HS-27A (cell line): ENCODE measurements around the gene ANKRD22.
A peak's percentile ranks its signal among the peaks of the same experiment; 100 is the strongest.

Experiments
- DNase-seq: peaks from one replicate; pipeline ENCODE4 v3.0.0-alpha.2; 2012; ENCODE audit warnings: low read depth, missing footprints

Gene ANKRD22

DNA sequence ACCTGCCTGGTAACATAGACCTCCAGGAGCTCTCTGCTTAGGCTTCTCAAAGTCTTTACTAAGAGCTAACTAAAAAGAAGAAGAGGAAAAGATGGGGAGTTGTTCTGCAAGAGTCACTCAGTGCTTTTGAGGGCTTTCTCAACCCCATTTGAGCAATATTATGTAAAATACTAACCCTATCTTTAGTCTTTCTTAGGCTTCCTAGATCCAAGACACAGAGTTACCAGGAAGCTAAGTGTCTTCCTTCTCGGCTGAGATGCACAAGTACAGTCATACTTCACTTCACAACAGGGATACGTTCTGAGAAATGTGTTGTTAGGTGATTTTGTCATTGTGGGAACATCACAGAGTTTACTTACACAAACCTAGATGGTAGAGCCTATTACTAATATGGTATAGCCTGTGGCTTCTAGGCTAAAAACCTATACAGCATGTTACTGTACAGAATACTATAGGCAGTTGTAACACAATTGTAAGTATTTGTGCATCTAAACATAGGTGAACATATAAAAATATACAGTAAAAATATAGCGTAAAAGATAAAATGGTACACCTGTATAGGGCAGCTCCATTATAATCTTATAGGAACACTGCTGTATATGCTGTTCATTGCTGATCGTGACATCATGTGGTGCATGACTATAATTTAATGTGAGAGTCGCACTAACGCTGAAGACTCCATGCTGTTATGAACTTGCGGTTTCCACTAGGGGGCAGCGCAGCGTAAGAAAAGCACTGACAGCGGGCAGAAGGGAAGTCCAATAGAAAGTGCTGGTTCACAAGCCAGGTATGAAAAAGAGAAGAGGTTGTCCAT is 16.3 kb downstream of the ANKRD22 start:
- peak; percentile 42 for DNase-seq

DNA sequence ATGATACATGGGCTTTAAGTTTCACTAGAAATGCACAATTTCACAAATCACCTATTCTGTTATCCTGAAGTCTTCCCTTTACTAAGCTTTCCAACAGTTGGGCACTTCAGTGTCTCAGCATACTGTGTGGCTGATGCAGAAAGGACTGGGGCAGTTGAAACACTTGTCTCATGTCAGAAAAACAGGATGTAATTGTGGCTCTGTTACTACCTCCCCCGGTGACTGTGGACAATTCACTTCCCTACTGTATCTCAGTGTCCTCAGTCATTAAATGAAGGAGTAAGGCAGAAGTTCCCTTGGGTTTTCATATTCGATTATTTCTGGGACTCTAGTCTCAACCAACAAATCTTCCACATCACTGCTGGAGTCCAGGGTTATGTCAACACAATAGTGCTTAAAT is 17.9 kb downstream of the ANKRD22 start:
- DNase-seq: no peak

DNA sequence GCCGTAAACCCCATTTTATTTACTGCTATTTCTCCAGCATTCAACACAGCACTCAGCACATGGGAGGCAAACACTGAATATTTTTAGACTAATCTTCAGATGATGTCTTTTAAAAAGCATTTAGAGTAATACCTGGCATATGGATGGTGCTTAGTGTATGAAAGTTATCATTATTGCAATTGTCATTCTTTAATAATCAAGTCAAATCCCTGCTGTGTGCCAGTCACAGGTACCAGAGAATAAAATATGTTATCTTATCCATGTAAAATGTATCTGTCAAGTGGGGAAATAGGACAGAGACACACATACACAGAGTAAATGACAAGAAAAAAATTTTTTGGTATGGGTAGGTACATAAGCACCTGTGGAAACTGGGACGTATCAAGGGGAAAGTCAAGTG is 18.5 kb downstream of the ANKRD22 start:
- DNase-seq: no peak

DNA sequence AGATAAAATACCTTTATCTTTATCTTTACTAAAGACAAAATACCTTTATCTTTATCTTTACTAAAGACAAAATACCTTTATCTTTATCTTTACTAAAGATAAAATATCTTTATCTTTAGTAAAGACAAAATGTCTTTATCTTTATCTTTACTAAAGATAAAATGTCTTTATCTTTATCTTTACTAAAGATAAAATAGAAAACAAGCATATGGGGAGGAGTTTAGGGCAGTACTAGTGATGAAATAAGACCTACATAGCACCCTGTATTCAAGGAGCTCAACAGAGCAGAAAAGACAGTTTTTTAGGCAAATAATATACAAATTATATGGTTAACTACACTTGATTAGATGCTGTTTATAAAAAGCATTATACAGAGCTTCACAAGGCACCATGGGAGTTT is 19.3 kb downstream of the ANKRD22 start:
- DNase-seq: no peak

DNA sequence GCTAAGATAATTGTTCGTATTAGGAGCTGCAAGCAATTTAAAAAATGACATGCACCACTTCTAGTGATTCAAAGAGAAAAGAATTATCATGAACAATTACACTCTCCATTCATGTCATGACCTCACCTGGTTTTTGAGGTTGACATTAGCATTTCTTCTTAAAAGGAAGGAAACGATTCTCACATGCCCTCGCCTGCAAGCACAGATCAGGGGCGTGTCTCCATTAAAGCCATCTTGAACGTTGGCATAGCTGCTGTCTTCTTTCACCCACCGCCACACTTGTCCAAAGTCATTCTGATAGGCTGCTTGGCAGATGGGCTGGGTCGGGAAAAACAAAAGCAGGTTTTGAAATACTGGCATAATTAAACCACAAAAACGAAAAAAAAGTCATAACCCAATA is 19.9 kb downstream of the ANKRD22 start:
- no peak for DNase-seq

DNA sequence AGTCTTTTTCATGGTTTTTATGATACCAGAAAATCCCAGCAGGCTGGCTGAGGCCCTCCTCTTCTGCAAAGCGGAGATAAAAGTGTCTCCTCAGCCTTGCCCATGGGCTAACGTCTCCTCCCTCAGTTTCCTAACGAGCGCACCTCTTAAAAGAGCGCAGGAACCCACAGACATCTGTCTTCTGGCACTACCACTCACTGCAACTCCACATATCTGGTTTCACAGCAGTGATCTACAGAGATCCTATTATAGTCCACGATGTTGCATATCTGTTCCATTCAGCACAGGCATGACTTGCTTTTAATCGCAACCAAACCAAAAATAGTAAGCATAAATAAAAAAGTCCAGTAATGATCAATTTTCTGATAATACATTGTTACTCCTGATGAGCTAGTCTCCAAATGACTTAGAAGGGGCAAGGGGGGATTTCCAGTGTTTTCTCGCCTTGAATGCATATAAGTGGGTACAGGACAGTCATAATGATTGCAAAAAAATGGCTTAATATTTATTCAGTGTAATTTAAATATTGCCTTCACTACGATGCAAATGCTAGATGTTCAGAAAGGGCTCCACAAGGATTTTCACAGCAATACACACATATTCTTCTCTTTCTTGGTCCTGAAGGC is 20.9 kb downstream of the ANKRD22 start:
- no peak for DNase-seq

DNA sequence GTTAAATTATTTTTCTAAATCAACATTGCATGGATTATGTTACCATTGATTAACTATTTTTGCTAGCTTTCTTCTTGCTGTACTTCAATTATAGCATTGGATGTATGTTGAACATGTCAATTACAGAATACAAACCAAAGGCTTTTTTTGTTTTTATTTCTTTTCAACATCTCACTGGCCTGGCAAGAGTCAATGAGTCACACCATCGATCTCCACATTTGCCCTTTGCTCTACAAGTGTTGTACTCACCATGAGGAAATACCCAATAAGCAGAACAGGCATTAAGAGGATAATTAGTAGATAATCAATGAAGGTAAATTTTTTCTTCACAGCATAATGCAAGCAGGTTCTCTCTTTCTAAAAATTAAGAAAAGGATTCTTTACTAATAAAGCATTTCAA is 23.3 kb downstream of the ANKRD22 start:
- no peak for DNase-seq

DNA sequence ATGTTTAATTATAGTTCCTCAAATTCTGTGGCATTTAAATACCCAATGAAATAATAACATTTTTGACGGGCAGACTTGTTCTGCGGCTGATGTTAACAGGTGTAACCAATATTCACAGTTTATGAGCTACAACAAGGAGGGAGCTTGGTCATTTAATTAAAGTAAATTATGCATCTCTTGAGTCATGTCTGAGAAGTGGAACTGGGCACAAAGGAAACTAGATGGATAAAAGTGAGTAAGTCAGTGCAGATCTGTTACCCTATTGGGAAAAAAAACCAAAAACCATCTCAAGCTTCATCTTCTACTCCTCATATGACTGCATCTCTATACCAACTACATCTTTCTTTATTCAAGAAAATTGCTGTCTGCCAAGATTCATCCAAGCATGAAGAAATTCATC is 24.0 kb downstream of the ANKRD22 start:
- no peak for DNase-seq

DNA sequence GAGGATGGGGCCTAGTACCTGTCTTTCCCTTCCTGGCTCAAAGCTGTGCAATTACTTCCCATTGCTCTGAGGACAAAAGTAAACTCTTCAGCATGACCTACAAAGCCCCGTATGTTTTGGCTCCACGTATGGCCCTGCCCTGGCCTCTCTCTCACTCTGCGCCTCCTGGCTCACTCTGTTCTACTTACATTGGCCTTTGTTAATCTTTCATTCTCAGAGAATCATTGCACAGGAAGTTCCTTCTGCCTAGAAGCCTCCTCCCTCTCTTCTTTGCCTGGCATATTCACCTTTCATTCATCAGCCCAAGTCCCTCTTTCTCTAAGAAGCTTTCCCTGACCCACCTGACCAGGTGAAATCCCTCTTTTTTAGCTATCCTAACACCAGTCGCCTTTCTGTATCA is 25.3 kb downstream of the ANKRD22 start:
- DNase-seq: no peak

DNA sequence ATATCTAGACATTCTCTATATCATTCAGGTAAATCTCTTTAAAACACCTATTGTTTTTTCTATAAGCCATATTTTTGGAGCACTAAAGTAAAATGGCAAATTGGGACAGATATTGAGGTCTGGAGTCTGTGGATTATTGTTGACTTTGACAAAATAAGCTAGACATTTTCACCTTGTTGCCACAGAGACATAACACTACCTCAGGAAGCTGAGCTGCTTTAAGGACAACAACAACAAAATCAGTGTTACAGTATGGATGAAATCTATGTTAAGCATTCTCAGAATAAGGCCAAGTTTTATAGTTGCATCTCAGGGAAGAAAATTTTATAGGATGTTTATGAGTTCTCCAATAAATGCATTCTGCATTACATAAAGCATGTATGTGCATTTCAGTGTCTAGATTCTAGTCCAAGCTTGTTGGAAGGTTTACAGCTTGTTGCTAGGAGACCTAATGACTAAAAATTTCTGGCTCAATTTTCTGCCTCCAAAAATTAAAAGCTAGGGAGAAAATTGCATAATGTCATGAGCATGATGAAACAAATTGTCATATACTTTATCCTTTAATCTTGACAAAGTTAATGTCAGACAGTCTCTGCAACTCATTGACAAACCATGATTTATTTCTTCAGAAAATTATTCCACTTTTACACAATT is 30.8 kb downstream of the ANKRD22 start:
- DNase-seq: no peak

DNA sequence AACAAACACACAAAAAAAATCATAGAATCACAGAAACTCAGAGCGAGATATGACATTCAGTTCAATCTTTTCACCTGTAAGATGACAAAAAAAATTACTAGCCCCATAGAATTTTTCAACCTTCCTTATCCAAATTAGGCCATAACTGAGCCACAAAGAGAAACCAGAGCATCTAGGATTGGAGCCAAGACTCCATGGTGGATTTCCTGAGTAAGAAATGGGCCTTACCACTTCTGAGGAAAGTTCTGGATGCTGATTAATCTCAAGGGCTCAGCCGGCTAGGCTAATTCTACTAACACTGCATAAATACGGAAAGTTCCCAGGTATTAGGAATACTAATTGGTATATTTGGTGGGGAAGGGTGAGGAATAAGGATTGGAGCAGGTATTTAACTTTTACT is 32.4 kb downstream of the ANKRD22 start:
- no peak for DNase-seq

DNA sequence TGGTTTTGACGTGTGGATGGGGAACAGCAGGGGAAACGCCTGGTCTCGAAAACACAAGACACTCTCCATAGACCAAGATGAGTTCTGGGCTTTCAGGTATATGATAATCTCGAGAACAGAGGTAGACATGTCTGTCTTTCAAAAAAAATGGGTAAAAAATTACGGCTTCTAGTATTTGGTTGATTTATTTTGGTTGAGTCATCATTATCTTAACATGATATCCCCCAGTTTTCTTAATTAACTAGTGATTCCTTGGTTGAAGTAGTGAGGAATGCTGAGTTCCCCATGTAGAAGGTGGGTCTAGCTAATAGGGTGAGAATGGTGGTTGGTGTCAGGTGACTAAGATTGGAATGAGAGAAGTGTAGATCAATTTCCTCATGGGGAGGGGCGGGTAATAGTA is 38.4 kb downstream of the ANKRD22 start:
- no peak for DNase-seq

DNA sequence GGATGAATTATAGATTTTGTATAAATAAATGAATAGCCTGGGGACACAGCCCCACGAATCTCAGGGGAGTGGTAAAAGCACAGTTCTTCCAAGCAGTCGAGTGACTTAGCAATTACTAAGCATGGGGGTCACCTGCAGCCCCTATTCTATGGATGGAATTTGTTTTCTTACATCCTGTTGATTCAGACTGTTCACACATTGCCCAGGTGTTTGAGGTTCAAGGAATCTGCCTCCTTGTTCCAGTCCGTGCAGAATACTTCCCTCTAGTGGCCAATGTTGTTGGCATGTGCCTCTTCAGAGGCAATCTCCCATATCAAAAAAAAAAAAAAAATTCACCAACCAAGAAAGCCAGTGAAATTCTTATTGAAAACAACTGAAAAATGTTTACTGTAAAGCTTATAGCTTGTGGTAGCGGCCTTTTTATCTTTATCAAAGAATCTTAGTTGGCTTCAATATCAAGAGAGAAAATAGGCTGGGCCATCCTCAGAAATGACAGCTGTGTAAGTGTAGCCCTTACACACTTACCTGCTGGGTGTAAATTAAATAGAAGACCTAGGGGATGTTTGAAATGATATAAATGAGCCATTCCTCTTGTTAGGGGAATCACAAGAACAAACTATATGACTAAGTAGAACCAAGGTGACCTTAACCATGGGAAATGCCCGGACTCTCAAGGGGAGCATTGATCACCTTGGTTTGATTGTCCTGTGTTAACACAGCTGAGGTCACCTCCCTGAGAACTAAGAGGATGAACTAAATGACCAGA is 41.3 kb downstream of the ANKRD22 start:
- DNase-seq: no peak

DNA sequence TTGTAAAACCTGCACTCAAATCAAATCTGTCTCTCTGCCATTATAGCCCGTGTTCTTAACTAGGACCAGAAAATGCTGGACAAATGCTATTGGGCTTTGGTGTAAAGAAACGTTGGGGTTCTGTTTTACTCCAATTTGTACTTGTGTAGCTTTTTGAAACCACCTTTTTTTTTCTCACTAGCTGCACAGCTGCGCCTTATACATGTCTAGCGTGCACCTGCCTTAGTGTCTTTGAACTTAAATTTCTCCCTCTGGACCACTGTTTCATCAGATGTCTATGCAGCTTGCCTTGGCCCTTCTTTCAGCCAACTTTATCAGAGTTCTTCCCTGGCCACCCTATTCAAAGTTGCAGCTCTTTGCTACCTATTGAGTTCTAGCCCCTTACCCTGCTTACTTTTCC is 42.0 kb downstream of the ANKRD22 start:
- DNase-seq: no peak

DNA sequence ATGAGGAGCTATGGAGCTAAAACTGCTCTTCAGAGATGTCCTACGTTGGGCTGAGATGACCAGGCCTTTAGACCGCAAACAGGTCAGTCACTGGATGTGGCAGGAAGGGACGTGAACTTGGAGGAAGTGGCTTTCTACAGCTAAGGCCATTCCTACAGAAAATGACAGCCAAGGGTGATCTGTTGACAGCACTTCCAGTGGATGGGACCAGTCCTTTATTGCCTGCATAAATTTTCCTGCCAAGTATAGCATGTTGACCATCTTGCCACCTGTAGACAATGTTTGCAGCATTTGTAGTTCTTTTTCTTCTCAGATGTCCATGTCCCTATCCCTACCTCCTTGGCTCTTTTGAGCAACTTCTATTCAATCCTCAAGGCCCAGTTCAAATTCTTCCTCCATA is 45.7 kb downstream of the ANKRD22 start:
- no peak for DNase-seq

DNA sequence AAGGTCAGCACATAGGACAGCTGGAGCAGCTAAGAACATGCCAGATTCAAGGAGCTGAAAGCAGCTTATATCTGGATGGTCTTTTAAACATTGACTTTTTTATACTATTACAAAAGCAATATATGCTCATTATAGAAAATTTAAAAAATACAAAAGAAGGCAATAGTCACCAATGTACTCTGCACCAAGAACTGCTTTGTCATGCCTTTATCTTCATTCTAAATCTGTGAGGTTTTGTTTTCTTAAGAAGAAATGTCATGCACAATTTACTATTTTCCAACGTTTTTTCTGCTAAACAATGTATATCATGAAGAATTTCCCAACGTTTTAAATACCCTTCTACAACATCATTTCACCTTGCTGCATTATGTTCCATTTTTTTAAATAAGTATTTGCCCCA is 46.3 kb downstream of the ANKRD22 start:
- no peak for DNase-seq

DNA sequence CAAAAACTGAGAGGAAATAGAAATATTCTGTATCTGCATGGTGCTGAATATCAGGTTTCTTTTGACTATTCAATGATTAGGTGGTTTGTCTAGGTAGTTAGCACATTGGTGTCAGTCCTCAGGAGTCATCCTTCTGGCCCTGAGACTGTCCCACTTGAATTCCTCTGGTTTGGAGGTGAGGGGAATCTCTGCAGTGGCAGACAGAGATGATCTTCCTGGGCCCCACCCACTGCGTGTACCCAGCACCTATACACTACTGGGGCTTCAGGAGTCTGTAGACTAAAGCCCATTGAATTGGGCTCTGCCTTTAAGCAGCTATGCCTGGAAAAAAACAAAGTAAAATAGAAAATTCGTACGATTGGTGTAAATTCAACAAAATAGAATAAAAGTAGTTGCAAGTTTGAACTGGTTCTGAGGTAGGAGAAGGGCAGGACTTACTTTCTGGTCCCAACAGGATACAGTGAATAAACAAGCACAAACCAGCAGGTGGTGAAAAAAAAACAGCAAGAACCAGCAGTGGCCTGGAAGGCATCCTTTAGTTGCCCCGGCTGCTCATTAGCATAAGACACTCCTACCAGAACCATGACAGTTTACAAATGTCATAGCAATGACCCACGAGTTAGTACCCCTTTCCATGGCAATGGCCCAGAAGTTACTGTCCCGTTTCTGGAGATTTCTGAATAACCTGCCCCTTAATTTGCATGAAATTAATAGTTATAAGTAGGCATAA is 47.4 kb downstream of the ANKRD22 start:
- DNase-seq: no peak

DNA sequence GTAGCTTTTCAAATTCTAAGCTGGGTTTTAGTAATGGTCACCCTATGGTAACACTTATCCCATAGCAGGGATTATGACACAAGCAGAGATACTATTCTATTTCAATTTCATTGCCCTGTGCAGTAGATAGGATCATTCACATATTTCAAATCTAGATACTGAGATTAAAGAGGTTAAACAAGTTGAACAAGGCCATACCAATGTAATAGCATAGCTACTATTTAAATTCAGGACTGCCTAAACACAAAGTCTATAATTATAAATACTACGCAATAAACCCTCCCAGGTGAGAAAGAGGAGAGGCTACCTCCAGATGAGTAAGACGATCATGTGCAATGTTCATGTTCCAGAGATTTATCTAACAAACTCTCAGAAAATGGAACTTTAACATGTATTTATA is 48.0 kb downstream of the ANKRD22 start:
- no peak for DNase-seq

DNA sequence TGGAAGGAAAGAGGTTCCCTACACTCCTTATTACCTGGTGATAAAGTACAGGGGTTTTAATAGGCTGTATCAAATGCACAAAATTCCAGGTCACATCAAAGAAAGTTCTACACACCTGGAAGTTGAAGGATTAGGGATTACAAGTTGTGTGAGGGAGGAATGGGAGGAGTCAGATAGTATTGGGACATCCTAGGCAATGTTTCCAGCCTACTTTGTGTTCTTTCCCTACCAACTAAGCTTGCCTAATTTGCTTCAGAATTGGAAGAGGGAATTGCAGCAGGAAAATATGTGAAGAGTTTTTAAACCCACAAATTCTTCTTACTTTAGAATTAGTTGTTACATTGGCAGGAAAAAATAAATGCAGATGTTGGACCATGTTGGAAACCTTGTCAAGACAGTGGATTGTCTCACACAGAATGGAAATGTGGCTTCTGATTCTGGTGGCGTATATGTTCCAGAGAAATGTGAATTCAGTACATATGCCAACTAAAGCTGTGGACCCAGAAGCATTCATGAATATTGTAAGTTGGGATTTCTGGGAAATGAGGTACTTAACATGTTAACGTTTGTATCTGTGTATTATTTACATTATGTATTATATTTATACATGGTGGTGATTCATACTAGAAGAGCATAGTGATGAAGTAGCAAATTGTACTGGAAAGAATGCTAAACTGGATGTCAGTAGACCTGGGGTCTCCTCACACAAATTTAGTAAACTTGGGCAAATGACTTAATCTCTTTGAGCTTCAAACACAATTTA is 48.9 kb downstream of the ANKRD22 start, which contains the start of gene LIPM:
TSS of gene LIPM (plus strand) at position 208 of the 763 bp plus-strand sequence. CDS start at position 375, 167 bp downstream.
- DNase-seq: no peak

DNA sequence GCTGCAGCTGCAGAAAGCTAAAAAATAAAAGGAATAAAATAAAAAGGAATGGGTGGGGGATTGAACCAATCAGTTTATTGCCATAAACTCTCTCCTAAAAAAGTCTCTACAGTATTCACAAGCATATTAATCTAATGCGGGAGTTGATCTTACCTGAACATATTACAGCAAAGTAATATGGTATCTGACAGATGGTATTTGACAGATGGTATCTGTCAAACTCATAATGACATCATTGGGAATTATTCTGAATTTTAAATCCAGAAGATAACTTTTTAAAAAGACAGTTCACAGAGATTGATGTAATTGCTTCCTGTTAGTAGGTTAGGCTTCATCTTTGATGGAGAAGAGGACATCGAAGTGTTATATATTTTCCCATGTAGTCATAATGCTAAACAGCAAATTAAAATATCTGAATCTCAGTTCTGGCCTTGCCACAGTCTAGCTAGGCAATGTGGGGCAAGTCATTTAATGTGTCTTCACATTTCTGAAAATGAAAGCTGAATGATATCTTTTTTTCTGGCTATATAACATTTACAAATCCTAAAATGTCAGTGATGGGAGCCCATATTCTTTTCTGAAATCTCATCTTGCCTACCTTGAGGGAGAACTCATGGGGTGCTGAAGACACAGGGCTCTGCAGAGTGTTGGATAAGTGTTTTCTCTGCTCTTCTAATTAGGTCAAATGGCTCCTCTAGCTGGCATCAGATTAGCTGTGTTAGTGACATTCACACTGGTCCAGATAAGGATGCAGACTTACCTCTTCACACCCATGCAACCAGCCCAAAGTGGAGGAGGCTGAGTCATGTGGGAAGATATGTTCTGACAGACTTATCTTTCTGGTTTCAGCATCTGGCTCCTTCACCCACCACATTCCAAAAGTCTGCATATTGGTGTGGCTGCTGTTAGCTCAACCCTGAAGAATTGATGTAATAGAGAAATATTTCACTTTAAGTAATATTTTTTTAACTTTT is 51.2 kb downstream of the ANKRD22 start:
- DNase-seq: no peak
